Endothelial cell of umbilical vein (primary cell): ENCODE measurements around the gene CRY2. TPM values are rescaled to one million over a fixed set of nuclear protein-coding genes. Genes with fewer than 3 reads are reported as not detected.
A peak's percentile ranks its signal among the peaks of the same experiment; 100 is the strongest.

Experiments
- BruUV-seq: library from RNA; stranded (reverse); fragments of 400-500 nt; replicated peaks from 2 replicates; lab custom pipeline; 2021; lab: Mats Ljungman, UMichigan
- CTCF ChIA-PET: fragments of 300-600, 350-600 bp; sonication (Branson Sonifier 250); formaldehyde crosslinking; loops from one replicate; lab custom pipeline; 2021; ENCODE audit warnings: antibody characterized with exemption, inconsistent platforms; lab: Charles Lee
- POLR2A ChIA-PET: fragments of 300-600, 350-600 bp; sonication (Branson Sonifier 250); formaldehyde crosslinking; loops from one replicate; lab custom pipeline; 2021; ENCODE audit warnings: antibody characterized with exemption, inconsistent platforms; lab: Charles Lee
- DNase-seq: peaks from one replicate; pipeline ENCODE4 v3.0.0-alpha.2; 2011; ENCODE audit warnings: low read depth, low spot score
- FAIRE-seq: peaks from 2 replicates; lab custom pipeline; 2011; peaks lifted over from hg19 to GRCh38; lab: Jason Lieb, UNC
- H2AFZ ChIP-seq: 2 replicates; pipeline ENCODE4 v1.6.0; 2012; ENCODE audit warnings: low read depth, low read length, control low read depth, inconsistent platforms
- H3K27ac ChIP-seq: 2 replicates; pipeline ENCODE4 v1.5.1; 2011; ENCODE audit warnings: low read depth, mild to moderate bottlenecking, control low read depth, low read length, moderate library complexity; ENCODE audit not compliant: insufficient read depth
- H3K27me3 ChIP-seq, 2 experiments: 2 replicates each; pipeline versions ENCODE4 v1.6.0 to v1.6.1; 2011; ENCODE audit warnings: low read length in 2 of 2, mixed read lengths in 1 of 2; ENCODE audit not compliant: control insufficient read depth in 2 of 2, insufficient read depth in 2 of 2
- H3K36me3 ChIP-seq, 2 experiments: 2 replicates in 1 of 2; 3 replicates in 1 of 2; pipeline ENCODE4 v1.5.1; 2011; ENCODE audit warnings: low read length in 2 of 2, mild to moderate bottlenecking in 1 of 2, moderate library complexity in 1 of 2; ENCODE audit not compliant: control insufficient read depth in 2 of 2, insufficient read depth in 2 of 2; ENCODE audit errors: extremely low read depth in 1 of 2
- H3K4me1 ChIP-seq: 3 replicates; pipeline ENCODE4 v1.5.1; 2011; ENCODE audit warnings: mild to moderate bottlenecking, low read length; ENCODE audit not compliant: control insufficient read depth, insufficient read depth; ENCODE audit errors: extremely low read depth
- H3K4me2 ChIP-seq: 2 replicates; pipeline ENCODE4 v1.6.1; 2011; ENCODE audit warnings: low read length, control low read depth, mixed read lengths; ENCODE audit not compliant: insufficient read depth
- H3K4me3 ChIP-seq, 3 experiments: fragments of 200-600 bp in 1 of 3; sonication (generic), shearing (Covaris generic) in 1 of 3; replicated peaks in 1 of 3; 2 replicates each; pipeline ENCODE4 v1.5.1; 2011 to 2016; ENCODE audit warnings: control low read depth in 3 of 3, low read length in 3 of 3, mild to moderate bottlenecking in 2 of 3, inconsistent platforms in 1 of 3, low read depth in 1 of 3, moderate library complexity in 1 of 3; ENCODE audit not compliant: insufficient read depth in 1 of 3
- H3K79me2 ChIP-seq: 2 replicates; pipeline ENCODE4 v1.6.0; 2012; ENCODE audit warnings: low read length, inconsistent platforms; ENCODE audit not compliant: control insufficient read depth, insufficient read depth
- H3K9ac ChIP-seq: replicated peaks from 2 replicates; pipeline ENCODE3; 2011; ENCODE audit warnings: low read length, control low read depth; ENCODE audit not compliant: insufficient read depth; ENCODE audit errors: extremely low read depth
- H3K9me1 ChIP-seq: replicated peaks from 3 replicates; pipeline ENCODE4 v1.6.0; 2011; ENCODE audit warnings: mild to moderate bottlenecking, low read length; ENCODE audit not compliant: control insufficient read depth, insufficient read depth; ENCODE audit errors: extremely low read depth
- H3K9me3 ChIP-seq: replicated peaks from 2 replicates; pipeline ENCODE4 v1.5.1; 2012; ENCODE audit warnings: low read length, inconsistent platforms; ENCODE audit not compliant: control insufficient read depth, insufficient read depth
- H4K20me1 ChIP-seq: replicated peaks from 2 replicates; pipeline ENCODE3; 2011; ENCODE audit warnings: mild to moderate bottlenecking, low read length; ENCODE audit not compliant: control insufficient read depth, insufficient read depth; ENCODE audit errors: extremely low read depth
- CTCF ChIP-seq, 2 donors: IDR thresholded peaks; 1 replicate in 1 of 2; 2 replicates in 1 of 2; pipeline ENCODE4 v1.5.1; 2011; ENCODE audit warnings: low read length in 2 of 2, mild to moderate bottlenecking in 2 of 2, moderate library complexity in 2 of 2, control low read depth in 1 of 2, inconsistent platforms in 1 of 2, low read depth in 1 of 2; ENCODE audit not compliant: insufficient read depth in 1 of 2; ENCODE audit errors: extremely low read depth in 1 of 2
- FOS ChIP-seq: IDR thresholded peaks from 2 replicates; pipeline ENCODE4 v1.6.1; 2011; ENCODE audit warnings: mild to moderate bottlenecking, low read length, moderate library complexity, borderline replicate concordance; ENCODE audit not compliant: insufficient read depth
- JUN ChIP-seq: IDR thresholded peaks from 2 replicates; pipeline ENCODE4 v1.6.1; 2011; ENCODE audit warnings: borderline replicate concordance, low read depth; ENCODE audit not compliant: insufficient read length, insufficient read depth
- POLR2AphosphoS5 ChIP-seq: IDR thresholded peaks from 2 replicates; pipeline ENCODE4 v1.6.1; 2012; ENCODE audit warnings: low read depth, mild to moderate bottlenecking, control low read depth, low read length, moderate library complexity; ENCODE audit not compliant: insufficient read depth
- dilution Hi-C: fragments of 300-500 bp; cut with MboI; formaldehyde crosslinking; loops from one replicate; pipeline ENCODE4 v1.15.0; 2019; ENCODE audit warnings: low sequenced_read_pairs; ENCODE audit not compliant: extremely low pct_ligation_motif_present
- intact Hi-C: fragments of 100-400 bp; cut with micrococcal nuclease; formaldehyde crosslinking; loops from one replicate; pipeline ENCODE4 v1.10.0; 2022
- polyA plus RNA-seq, 4 experiments: library from polyadenylated mRNA; depleted of rRNA in 3 of 4; stranded (reverse) in 3 of 4; unstranded in 1 of 4; fragments of >200 nt; gene quantifications; 2 replicates each; pipeline versions ENCODE4 v1.2.1 to v1.2.3, GENCODE V29; 2011 to 2012; ENCODE audit warnings: missing spikeins in 1 of 4
- total RNA-seq: library from RNA; stranded (reverse); gene quantifications from 2 replicates; pipeline ENCODE4 v1.2.3, GENCODE V29; 2021
- TF ChIP-seq, protein P1 (sequence below): IDR thresholded peaks from 2 replicates; pipeline ENCODE4 v1.6.1; 2011; ENCODE audit not compliant: insufficient read depth, insufficient read length

Gene CRY2
- total and polyA plus RNA-seq, 2 donors (not counting 3 experiments of a cell fraction or from before 2014, with no cell fraction given): 7.7 to 11.7 TPM

DNA sequence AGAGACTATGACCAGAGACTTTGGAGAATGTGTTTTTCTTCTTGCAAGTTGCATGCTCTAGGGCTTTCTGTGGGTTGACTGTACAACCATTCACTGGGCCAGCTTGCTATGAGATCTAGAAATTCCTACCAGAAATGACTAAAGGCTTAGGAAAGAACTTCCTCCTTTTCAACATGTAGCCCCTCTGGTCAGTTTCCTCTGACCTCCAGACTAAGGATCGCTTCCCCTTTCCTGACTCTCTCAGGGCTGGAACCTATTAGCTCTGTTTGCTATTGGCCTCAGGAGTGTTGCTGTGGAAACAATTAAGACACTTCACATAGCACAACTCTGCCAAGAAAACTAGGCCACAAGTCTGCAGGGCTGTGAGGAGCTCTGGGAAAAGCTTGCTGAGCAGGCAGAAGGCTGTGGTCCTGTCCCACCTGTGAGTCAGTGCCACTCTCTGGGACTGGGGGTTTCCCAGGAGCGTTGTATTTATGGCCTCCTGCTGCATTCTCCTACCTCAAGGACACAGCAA, 10.7 kb downstream of the CRY2 start:
- TF ChIP-seq JUN (peak; percentile 26), CTCF (IDR thresholded peaks at IDR 0.05; ENCODE audit: extremely low read depth in 1 of 2, insufficient read depth in 1 of 2, low read depth in 1 of 2, low read length in 2 of 2) (no peak), FOS (no peak), POLR2AphosphoS5 (no peak)
- TF ChIP-seq, protein P1, sequence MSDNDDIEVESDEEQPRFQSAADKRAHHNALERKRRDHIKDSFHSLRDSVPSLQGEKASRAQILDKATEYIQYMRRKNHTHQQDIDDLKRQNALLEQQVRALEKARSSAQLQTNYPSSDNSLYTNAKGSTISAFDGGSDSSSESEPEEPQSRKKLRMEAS: no peak
- Histone ChIP-seq H2AFZ (no peak overlapping the region), H4K20me1 (no peaks in the 10 kb centered on the region), H3K27me3 (no peaks in the 10 kb centered on the region), H3K27ac (peak overlapping the region; percentile 64), H3K9me3 (no peaks in the 10 kb centered on the region), H3K79me2 (peaks cover 3% of the 10 kb centered on the region), H3K9ac (peak overlapping the region; percentile 28), H3K36me3 (peaks cover 0 to 11% of the 10 kb centered on the region in 2 experiments), H3K4me1 (peaks cover 28% of the 10 kb centered on the region), H3K9me1 (no peaks in the 10 kb centered on the region), H3K4me3 (no peak overlapping the region), H3K4me2 (no peak overlapping the region)
- intact Hi-C loops: loop anchor here (1.0 kb wide), 1 partner anchor 11 kb away; the partner anchor contains the start of gene CRY2
- ChIA-PET CTCF (interaction anchor here (0.9 to 1.3 kb wide), 4 partner anchors 11 to 148 kb away, joined by 3 to 6 read pairs (median 4); partner anchors contain the start of gene CRY2), POLR2A (interaction anchor here (1.4 to 1.7 kb wide), 2 partner anchors 10 to 11 kb away, joined by 3 to 5 read pairs; no protein-coding TSS in a partner anchor)
- peak; percentile 71 for FAIRE-seq
- BruUV-seq: no TSS peak
- peak; percentile 94 for DNase-seq
- dilution Hi-C loops: no loop called here
